Measurements from ENCODE around the gene HMGXB3.

HMGXB3 gene

DNA sequence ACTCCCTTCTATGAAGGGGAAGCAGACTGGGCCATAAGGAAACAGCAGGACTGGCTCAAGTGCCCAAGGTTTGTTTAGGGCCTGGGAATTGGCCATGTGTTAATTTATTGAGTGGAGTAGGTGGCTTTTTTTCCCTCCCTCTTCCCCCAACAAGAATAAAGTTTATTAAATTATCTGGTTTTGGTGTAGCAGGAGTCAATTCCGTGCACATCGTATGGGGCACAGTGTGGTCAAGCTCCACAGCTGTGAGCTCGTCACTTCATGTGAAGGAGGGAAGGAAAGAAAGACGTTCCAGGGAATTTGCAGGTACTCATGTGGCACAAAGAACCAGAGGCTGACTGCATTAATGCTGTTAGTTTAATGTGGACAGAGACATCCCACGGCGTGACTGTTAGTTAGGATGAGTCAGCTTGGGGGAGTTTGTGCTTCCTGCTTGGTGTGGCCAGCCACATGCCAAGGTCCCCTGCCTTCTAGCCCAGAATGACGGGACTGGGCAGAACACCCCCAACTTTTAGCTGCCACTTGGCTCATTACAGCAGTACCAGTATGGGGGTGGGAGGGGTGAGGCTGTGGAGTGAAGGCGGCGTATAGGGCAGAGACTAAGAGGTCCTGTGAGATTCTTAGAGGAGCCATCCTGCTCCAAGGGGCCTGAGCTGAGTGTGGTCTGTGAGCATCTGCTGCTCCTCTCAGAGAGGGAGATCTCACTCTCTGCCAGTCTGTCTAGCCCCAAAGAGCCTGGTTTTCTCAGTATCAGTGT is 52.6 kb downstream of the HMGXB3 start:
- peak; percentile 83 for DNase-seq (ENCODE audit: low read depth)

DNA sequence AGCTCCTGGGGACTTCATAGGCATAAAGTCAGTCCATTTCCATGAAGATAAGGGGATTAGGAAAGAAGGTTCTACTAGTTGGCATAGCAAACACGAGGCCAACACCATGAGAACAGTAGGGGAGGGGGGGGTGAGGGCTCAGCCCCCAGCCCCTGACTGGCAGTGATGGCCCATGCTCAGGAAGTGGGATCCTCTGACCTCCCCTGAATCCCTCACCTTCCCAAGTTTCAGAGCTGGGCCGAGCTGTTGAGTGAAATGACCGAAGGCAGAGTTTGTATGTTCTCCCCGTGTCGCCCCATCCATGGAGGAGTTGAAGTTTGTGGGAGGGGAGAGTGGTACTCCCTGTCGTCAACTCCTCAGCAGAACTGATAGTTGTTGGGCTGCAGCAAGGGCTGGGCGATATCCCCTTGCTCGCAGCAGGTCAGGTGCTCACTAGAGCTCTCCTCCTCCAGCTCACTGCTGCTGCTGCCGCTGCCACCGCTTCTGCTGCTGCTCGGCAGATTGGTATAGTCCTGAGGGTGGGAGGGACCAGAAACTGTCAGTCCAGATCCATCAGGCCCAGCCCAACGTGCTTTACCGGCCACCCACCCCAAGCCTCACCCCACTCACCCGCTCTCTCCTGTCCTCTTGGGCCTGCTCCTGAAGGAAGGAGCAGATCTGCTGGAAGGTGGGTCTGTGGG is 53.3 kb downstream of the HMGXB3 start:
- DNase-seq (ENCODE audit: low read depth), result no peak

DNA sequence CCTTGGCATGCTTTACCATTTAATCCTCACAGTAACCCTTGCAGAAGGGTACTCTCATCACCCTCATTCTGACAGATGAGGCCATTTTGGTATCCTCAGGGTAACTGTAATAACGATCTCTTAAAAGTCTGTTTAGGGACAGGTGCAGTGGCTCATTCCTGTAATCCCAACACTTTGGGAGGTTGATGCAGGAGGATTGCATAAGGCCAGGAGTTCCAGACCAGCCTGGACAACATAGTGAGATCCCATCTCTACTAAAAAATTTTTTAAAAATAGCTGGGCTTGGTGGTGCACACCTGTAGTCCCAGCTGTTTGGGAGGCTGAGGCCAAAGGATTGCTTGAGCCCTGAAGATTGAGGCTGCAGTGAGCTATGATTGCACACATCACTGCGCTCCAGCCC is 54.0 kb downstream of the HMGXB3 start:
- no peak for DNase-seq (ENCODE audit: low read depth)

DNA sequence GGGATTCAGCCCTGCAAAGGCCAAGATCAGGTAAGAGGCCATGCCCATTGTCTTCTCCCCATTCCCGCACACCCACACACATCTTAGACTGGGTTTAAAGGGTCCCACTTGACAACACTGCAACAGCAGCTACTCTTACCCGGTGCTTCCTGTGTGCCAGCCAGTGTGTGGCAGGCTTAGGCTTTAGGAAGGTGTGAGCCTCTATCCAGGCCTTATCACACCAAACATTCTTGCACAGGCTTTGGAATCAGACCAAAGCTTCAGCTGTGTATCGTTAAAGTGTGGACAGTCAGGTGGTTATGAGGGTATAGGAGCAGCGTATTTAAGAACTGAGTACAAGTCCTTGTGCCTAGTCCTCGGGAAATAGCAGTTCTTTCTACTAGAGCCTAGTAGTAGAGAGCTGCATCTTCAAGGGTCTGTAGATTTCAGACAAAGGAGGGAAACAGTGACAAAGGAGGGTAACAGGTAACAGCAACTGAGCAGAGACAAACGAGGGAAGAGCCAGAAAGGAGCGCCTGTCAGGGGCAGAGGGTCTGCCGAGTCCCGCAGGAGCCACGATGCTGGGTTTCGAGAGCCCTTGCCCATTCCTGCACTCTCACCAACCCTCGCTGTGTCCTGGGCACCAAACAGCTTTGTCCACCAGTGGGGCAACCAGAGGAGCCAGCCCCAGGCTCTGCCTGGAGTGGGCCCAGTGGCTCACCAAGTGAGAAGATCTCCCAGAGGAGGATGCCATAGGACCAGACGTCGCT is 55.0 kb downstream of the HMGXB3 start:
- no peak for DNase-seq (ENCODE audit: low read depth)

DNA sequence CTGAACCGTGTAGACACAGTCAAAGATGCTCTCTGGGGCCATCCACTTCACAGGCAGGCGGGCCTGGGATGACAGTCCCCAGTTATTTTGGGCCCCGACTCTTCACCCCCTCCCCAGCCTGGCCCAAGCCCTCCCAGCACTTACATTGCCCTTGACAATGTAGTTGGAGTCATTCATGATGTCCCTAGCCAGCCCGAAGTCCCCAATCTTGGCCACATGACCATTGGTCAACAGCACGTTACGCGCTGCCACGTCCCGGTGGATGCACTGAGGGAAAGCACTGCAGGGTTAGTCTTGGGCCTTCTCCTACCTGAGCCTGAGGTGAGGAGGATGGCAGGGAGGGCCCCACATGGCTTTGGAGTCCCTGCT is 55.5 kb downstream of the HMGXB3 start:
- no peak for DNase-seq (ENCODE audit: low read depth)

DNA sequence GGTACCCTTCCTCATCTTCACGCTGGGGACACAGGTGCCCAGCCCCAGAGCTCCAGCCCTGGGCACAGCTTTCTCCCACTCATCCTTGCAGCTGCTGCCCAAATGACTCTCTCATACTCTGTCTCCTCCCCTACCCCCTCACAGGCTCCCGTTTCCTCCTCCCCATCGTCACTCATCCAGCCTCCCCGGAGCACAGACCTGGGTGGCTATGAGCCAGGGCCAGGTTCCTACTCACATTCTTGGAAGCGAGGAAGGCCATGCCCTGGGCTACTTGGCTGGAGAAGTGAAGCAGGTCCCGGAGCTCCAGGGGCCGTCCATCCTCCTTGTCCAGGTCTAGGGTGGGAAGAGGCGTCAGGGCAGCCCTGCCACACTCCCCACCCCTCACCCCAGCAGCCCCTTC is 56.5 kb downstream of the HMGXB3 start:
- no peak for DNase-seq (ENCODE audit: low read depth)

DNA sequence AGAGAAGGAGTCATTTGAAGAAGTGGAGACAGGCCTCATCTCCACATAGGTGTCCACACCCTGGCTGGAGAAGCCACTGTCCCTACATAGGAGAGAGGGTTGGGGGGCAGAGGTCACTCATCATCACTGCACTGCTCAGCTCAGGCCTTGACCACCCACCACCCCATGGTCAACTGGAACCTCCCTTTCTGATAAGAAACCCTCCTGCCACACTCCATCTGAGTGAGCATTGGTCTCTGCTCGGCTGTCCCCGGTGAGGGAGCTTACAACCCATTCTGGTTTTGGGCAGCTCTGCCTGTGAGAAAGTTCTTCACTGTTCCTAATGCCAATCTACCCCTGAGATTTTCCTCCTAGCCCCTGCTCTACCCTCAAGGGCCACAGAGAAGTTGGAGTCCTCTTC is 57.0 kb downstream of the HMGXB3 start:
- DNase-seq (ENCODE audit: low read depth), result no peak

DNA sequence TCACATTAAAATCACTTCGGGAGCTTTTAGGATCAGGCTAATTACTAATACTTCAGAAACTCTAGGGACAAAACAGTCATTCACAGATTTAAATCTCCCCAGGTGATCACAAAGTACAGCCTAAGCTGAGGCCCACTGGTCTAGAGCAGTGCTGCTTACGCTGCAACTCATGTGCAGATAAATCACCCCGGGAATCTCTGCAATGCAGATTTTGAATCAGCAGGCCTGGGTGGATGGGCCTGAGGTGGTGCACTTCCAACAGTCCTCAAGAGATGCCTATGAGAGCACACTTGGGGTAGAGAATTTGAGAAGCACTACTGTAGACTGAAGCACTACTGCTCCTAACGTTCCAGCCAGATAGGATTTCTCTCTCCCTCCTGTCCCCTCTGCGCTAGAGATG is 57.5 kb downstream of the HMGXB3 start:
- DNase-seq (ENCODE audit: low read depth), result no peak

DNA sequence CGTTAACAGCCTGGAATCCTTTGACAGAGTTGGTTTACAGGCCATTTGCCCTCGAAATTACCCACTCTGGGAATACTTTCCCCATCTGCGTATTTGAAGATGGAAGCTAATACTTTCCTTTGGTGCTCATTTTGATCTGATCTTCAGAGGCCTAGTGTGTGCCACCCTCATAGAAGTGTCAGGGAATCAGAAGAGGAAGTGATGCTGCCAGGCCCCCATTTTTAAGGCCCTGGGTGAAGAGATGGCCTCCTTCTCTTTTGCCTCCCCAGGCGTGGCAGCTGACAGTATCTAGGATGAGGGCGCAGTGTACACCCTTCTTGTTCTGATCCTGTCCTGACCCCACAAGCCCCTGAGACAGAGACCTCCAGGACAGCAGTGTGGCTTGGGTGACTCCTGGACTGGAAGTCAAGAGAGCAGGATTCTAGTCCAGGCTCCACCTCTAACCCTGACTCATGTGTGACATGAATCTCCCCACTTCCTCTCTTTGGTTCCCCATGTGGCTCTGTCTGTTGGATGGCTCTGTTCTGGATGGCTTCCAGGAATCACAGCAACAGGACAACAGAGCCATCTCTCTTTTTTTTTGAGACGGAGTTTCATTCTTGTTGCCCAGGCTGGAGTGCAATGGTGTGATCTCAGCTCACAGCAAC is 58.1 kb downstream of the HMGXB3 start:
- DNase-seq (ENCODE audit: low read depth), result peak; percentile 59

DNA sequence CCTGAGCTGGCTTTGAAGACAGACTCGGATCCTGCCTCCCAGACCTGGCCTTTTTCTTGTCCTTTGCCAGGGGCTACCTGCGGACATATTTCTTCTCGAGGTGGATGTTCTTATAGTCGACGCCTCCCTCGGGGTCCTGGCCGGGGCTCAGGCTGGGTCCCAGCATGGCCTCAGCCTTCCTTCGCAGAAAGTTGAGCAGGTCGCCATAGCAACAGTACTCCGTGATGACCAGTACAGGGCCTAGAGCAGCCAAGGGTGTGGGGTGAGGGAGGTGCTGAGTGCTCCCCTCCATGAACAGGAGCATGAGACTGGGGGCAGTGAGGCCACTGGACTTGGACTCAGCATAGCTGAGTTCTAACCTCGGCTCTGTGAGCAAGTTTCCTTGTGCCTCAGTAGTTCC is 59.1 kb downstream of the HMGXB3 start:
- DNase-seq (ENCODE audit: low read depth), result no peak

DNA sequence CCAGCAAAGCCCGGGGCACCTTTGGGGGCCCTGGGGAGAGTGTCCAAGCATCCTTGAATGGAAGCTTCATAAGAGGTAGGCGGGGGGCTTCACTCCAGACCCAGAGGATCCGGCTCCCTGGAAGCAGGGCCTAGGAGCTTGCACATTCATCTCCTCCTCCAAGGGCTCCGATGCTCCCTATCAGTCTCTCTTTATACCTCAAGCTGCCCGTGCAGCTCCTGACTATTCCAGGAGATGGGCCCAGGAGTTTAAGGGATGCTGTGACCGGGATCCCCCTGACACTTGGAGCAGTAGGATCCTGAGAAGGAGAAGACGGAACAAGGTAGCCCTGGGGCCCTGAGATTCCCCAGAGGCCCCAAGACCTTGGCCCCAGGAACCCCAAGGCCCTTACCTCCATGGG is 59.9 kb downstream of the HMGXB3 start:
- no peak for DNase-seq (ENCODE audit: low read depth)

DNA sequence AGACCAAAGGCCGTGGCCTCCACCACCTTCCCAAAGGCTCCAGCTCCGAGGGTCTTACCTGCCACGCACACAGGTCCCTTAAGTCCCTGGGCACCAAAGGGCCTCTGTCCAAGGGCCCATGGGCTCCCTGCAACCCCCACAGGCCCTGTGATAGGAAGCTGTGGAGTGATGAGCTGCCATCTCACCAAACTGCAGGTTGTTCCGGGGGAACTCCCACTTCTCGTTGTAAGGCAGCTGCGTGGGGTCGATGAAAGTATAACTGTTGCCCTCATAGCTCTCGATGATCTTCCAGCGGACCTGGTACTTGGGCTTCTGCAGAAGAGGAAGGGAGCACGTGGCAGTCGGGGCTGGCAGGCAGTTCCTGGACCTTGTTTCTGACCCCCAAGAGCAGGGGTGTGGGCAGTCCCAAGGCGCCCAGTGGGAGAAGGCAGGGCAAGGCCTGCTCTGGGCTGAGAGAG is 61.0 kb downstream of the HMGXB3 start:
- no peak for DNase-seq (ENCODE audit: low read depth)

DNA sequence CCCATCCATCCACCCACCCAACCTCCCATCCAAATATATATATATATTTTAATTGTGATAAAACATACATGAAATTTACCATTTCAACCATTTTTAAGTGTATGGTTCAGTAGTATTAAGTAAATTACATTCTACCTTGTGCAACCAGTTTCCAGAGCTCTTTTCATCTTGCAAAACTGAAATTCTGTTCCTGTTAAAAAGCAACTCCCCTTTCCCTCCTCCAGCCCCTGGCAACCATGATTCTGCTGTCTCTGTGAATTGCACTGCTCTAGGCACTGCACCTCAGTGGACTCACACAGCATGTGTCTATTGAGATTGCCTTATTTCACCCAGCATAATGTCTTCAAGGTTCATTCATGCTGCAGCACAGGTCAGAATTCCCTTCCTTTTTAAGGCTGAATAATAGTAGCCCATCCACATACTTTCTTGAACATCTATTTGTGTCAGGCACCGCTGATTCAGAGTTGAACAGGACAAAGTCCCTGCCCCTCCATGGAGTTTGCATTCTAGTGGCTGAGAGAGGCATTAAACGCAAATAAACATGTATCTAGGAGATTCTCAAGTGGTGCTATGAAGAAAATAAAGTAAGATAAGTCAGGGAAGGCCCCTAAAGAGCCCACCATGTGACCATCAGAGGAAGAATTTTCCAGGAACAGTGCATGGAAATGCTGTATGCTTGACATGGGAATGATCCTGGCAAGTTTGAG is 61.8 kb downstream of the HMGXB3 start:
- peak; percentile 26 for DNase-seq (ENCODE audit: low read depth)

DNA sequence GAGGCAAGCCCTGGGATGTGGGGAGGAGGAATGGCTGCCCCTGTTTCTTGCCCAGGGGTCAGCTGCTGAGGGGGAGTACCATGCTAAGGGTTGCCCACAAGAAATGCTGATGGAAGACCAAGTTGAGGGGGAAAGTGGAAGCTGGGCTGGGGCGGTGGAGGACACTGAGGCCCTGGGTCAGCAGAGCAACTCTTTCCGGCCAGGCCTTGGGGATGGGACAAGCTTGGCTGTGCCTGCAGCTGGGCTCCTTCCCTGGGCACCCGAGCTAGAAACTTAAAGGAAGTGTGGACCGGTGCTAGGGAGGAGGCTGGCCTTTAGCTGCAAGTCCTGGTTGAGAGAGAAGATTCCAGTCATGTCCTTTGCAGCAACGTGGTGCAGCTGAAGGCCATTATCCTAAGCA is 63.1 kb downstream of the HMGXB3 start:
- no peak for DNase-seq (ENCODE audit: low read depth)

DNA sequence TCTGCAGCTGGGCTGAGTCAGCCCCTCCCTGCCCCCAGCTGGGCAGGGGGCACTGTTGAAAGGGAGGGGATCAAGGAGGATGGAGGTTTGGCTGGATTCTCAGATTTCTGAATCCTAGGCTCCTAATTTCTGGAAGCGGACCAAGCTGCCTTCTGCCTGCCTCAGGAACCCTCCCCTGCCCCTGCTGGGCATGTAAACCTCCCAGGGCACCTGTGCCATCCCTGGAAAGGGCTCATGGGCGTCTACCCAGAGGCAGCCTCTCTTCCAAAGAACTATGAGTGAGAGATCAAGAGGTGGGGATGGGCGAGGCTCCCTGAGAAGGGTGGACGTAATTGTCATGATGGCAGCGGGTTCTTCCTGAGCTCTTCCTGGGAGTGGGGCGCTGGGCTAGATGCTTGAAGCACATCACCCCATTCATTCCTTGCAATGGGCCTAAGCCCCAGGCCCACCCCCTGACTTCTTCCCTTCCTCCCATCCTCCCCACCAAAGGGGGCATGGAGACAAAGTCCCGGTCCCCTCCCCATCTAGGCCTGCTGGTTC is 64.2 kb downstream of the HMGXB3 start:
- no peak for DNase-seq (ENCODE audit: low read depth)

DNA sequence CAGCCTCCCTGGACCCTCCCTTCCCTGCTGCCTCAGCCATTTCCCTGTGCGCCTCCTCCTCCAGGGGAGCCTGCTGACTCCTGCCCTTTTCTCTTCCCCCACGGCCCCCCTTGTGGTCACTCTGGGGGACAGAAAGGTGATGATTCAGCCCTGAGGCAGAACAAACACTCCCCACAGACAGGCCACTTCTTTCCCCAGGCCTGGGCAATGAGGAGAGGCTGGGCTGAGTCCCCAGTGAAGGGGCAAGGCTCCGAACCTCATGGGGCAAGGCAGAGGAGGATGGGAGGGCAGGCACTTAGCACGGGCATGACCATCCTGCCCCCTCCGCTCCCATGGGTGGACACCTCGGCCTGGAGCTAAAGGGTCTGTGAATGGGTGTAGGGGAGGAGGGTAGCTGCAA is 64.8 kb downstream of the HMGXB3 start:
- peak; percentile 78 for DNase-seq (ENCODE audit: low read depth)

DNA sequence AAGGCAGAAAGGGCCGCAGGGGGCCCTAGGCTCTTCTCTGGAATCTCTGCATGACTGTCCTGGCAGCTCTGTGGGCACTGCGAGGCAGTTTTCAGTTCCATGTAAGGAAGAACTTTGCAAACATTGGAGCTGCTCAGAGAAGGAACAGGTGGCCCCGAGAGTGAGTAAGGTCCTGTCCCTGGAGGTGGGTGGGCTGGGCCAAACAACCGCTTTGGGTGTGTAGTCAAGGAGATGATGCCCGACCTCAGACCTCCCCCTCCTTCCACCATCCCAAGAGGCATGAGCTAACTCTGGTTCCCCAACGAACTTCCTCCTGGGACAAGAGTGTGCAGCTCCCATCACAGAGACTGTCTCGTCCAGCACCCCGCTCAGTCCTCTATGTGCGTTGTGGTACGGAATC is 65.3 kb downstream of the HMGXB3 start:
- peak; percentile 18 for DNase-seq (ENCODE audit: low read depth)

DNA sequence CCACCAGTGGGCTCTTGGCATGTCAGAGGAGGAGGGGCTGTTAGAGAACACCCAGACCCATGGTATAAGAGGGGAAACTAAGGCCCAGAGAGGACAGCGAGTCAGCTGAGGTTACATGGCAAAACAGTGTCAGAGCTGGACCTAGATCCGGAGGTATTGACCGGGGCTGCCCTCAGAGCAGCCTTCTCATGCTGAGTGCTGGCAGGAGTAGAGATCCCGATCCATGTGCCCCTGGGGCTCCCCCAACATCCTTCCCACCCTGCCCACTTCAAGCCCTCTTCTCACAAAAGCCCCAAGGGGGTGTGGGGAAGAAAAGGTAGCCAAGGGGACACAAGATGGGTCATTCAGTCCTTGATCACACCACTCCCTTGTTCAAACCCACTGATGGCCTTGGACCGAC is 65.9 kb downstream of the HMGXB3 start:
- no peak for DNase-seq (ENCODE audit: low read depth)

DNA sequence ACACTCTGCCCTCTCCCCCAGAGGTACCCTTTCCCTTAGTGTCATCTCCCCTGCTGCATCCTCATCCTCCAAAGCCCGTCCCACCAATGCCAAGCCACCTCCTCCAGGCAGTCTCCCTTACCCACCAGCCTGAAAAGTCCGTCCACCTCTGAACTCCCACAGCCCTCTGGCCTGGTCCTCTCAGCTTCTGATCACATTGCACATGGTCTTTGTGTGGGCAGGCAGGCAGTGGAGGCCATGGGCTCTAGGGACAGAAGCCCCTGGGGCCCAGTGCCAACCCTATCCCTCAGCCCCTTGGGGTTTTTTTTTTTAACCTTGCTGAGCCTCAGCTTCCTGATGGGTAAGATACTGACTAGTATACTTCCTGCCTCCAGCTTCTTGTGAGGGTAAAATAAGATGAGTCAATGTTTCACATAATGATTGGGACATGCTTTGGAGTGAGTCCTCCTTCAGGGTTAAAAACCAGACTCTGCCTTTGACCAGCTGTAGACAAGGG is 66.4 kb downstream of the HMGXB3 start:
- DNase-seq (ENCODE audit: low read depth), result peak; percentile 88

DNA sequence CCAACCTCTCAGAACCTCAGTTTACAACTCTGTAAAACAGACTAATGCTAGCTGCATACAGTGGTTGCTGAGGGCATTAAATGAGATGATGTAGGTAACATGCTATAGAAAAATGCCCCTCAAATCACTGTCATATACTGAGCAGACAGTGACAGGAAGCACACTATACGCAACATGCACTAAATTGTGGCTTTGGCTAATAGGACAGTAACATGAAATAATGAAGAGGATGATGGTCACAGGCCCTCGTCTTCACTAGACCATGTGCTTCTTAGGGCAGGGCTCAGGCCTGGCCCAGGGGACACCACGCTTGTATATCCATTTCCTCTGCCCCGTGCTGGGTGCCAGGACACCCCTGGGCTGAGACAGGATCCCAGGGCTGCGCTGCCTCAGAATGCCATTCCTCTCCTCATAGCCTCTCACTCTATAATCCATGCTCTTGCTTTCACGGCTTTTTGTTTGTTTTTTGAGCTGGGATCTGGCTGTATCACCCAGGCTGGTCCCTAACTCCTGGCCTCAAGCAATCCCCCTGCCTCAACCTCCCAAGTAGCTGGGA is 66.9 kb downstream of the HMGXB3 start:
- no peak for DNase-seq (ENCODE audit: low read depth)

DNA sequence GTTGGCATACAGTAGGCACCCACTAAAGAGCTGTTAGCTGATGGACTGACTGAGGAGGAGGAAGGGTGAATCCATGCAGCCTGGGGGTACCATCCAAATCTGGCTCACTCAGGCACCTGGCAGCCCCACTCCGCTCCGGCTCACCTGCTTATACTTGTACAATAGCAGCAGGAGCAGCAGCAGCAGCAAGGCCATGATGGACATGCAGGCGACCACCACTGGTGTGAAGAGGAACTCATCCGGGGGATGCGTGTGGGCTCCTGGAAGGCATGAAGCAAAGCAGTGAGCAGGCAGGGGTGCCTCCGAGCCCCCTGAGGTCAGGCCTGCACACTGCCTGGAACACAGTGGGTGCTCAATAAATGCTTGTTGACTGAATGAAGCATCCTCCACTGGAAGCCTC is 67.5 kb downstream of the HMGXB3 start:
- DNase-seq (ENCODE audit: low read depth), result no peak

All from iris pigment epithelial cell (primary cell).